HG02943 (cell line): Measurements from ENCODE around the gene CAP2.
"Not testable (repeated sequence)": the region's sequence is repeated elsewhere in the genome, so short reads cannot be mapped to it uniquely, and the experiment has no call there.

ENCODE experiments used
- ATAC-seq: cut with Tn5 transposase; IDR thresholded peaks from one replicate; pipeline ENCODE4 v1.9.1; 2021; ENCODE audit warnings: mild to moderate bottlenecking, low read depth, moderate library complexity; ENCODE audit not compliant: unreplicated experiment

Gene CAP2

DNA sequence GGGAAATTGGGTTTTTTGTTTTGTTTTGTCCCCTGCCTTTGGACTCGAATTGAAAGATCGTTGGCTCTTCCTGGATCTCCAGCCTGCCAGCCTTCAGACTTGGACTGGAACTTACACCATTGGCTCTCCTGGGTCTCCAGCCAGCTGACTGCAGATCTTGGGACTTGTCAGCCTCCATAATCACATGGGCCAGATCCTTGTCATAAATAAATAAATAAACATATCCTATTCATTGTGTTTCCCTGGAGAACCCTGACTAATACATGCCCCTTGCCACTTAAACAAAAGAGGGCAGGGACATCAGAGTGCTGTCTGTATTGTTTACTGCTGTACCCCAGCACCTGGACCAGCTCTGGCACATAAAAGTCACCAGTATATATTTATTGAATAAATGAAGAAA is 101.5 kb downstream of the CAP2 start:
- ATAC-seq = no peak

DNA sequence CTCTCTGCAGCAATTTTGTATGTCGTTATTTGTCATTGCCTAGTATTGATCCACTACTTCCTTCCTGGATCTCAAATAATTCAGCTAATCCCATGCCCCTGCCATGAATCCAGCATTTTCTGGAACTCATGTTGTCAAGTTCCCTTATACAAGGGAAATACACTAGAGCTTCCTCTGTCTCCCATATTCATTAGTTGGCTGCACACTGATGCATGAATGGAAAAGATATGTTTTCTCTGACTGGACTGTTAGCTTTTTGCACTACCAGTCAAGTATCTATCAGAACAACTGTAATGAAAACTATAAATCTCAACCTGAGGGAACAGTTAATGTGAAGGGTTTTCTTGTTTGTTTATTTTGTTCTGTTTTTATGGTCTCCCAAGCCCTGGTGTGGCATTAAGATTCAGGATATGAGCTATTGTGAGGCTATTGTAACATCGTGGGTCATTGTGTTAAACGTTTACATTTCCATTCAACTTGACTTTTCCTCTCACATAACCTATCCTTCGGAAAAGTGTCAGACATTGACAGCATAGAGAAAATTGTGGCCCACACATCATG is 104.2 kb downstream of the CAP2 start:
- ATAC-seq = no peak

DNA sequence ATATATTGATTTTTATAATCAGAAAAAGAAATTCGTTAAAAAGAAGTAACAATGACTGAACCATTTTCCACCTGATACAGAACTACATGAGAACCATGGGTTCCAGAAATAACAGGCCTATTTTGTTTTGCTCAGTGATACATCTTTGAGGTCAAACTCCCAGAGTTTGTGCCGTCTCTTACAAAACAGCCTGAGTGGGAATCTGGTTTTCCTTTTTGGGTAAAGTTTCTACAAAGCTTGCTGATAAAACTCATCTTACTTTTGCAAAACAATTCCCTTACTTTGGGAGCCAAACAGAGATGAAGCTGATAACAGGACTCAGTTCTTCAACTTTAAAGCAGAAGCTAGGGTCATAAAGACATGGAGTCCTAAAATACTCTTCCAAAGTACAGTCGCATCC is 108.0 kb downstream of the CAP2 start:
- ATAC-seq = no peak

DNA sequence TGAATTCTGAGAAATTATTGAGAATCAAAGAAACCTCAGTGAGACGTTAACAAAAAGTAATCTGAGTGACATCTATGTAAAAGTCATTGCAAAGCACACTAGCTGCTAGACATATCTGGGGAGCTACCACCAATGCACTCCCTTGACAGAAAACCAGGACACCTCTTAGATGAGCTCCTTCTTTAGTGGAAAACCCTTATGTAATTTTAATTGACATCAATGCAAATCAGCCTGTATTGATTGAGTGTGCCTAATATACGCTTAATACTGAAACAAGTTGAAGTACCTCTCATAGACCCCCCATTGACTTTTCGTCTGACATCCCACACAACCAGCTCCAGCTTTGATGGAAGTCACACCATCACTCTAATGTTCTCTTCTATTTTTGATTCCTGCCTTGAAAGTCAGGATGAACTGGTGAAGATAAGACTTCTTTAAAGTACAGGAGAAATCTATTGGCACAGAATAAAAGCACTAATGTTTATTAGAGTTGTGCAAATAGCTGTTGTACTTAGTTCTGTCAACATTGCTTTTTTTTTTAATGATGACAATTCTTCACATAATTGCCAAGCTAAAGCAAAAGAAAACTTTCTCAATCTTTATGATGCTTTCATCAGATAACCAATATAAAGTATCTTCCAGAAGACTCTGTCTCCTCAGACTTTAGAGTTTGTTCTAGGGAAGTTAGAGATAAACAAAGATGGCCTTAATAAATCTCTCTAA is 108.7 kb downstream of the CAP2 start:
- ATAC-seq = no peak

DNA sequence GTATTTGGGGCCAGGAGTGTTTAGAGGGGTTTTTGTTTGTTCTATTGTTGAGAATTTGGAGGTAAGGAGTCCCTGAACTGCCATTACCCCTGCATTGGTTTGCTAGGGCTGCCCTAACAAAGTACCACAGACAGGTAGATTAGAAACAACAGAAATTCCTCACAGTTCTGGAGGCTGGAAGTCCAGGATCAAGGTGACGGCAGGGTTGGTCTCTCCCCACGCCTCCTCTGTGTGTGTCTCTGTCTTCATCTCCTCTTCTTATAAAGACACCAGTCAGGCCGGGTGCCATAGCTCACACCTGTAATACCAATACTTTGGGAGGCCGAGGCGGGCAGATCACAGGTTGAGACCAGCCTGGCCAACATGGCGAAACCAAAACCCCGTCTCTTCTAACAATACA is 109.7 kb downstream of the CAP2 start:
- ATAC-seq = no peak

DNA sequence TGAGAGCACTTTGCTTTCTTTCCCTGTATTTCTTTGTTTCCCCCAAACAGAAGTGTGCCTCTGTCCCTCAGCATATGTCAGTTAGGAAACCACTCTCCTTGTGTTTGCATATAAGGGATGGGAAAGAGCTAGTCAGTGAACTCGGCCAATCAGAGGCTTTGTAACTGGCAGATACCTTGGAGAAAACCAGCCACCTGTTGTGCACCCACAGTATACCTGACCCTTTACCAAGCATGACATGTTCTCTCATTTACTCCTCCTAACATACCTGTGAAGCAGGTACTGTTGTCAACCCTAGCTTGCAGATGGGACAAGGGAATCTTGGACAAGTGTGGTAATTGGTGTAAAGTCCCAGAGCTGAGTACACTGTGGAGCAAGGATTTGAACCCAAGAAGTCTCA is 110.6 kb downstream of the CAP2 start:
- ATAC-seq = no peak

DNA sequence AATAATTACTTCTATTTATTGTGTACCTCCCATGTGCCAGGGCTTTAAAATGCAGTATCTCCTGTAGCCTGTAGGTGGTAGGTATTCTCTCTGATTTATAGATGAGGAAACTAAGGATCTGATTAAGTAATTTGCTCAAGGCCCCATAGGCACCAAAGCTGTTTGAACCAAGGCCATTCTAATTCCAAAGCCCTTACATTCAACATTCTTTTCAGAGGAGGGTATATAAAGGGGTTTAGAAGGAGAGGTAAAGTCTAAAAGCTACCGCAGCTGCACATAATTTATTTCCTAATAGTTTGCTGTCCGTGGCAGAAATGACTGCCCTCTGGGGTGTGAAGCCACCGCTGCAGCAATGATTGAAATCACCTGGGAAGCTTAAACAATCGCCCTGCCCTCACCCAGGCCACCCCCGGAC is 111.7 kb downstream of the CAP2 start:
- no peak for ATAC-seq

DNA sequence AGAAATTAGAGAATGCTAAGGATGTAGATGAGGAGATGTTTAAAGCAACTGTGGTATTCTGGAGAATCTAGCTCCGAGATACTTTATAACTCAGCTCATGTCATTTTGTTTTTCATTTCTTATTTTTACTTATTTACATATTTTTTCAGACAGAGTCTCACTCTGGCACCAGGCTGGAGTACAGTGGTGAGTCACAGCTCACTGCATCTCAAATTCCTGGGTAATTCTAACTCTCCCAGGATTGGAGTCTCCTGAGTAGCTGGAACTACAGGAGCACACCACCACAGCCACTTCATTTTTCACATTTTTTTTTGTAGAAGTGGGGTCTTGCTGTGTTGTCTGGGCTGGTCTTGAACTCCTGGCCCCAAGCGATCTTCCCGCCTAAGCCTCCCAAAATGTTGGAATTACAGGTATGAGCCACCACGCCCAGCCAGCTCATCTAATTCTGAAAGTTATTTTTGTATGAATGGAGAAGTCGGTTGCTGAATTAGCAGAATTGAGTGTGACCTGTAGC is 112.4 kb downstream of the CAP2 start:
- no peak for ATAC-seq

DNA sequence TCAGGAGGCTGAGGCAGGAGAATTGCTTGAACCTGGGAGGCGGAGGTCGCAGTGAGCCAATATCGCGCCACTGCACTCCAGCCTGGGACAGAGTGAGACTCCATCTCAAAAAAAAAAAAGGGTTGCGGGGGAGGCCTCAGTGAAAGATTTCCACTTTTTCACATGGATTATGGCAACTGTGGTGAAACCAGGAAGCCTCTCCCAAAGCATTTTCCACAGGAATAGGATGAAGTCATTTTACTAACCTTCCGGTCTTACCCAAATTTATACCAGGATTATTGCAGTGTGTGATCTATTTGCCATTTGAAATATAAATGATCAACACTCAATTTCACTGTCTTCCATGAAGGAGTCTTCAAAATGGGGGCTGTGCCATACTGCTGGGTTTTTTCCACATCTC is 113.1 kb downstream of the CAP2 start:
- ATAC-seq = no peak

DNA sequence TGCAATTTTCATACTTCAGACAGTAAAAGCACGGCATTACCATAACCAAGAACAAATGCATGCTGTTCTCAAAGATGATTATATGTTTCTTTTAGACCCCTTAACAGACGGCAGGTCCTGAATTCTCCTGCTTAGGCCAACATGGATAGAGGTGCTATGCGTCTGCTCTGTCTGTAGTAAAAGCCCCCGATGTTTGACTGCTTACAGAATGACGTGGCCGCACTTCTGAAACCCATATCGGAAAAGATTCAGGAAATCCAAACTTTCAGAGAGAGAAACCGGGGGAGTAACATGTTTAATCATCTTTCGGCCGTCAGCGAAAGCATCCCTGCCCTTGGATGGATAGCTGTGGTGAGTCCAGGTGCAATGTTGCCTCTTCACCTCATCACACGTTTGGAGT is 113.6 kb downstream of the CAP2 start:
- ATAC-seq = no peak

DNA sequence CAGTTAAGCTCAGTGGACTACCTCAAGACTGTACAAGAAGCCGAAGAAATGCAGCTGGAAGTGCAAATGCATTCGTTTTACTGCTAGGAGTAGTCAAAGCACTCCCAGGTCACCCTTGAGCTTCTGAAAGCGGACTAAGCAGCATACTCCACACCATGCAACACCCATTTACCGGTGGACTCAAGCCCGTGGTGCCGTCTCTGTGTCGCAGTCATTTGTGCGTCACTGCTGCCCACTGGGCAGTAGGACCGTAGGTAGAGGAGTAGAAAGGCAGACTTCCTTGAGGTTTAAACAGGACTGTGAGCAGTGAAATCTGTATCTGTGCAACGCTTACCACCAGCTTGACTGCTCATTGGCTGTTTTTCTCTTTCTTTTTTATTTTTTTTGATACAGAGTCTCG is 117.7 kb downstream of the CAP2 start:
- ATAC-seq = no peak

DNA sequence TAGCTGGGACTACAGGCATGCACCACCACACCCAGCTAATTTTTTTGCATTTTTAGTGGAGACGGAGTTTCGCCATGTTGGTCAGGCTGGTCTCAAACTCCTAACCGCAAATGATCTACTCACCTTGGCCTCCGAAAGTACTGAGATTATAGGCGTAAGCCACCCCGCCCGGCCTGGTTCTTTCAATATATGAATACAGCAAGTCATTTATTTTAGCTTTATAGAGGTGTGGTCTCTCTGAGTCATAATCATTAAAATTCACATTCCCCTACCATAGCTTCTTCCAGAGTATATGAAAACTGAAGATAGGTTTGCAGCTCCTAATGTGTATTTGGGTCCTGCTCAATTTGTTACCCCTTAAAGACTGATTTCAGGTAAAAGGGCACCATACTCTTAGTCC is 118.2 kb downstream of the CAP2 start:
- ATAC-seq = no peak

DNA sequence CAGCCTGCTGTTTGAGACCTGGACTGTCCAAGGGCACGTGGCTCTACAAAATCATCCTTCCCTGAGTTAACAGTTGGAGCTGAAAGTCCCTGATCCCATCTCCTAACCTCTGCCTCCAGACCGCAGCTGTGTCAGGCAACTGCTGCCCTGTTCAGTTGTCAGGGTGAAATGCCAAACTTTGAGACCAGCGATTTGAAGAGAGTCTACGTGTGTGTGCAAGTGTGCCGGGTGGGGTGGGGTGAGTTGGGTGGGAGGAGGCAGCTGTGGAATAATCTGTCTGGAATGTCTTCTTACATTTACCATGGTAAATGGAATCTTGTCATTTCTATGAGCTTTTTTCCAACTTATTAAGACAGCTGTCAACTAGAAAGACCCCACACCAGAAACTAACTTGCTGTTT is 125.7 kb downstream of the CAP2 start:
- no peak for ATAC-seq

DNA sequence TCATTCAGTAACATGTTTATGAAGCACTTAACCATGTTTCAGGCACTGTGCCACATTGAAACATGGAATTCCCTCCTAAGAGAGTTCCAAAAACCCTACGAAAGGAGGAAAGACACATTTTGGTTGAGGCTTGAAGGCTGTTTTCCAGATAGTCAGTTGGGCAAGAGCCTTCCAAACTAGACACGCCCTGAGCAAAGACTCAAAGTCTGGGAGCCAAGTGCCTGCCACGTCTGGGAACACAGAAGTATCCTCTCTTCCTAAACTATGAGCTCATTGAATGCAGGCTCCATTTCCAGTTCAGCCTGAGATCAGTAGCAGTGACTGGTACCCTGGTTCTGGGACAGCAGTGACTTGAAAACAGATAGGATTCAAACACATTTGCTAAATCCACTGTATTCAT is 132.2 kb downstream of the CAP2 start:
- ATAC-seq = no peak

DNA sequence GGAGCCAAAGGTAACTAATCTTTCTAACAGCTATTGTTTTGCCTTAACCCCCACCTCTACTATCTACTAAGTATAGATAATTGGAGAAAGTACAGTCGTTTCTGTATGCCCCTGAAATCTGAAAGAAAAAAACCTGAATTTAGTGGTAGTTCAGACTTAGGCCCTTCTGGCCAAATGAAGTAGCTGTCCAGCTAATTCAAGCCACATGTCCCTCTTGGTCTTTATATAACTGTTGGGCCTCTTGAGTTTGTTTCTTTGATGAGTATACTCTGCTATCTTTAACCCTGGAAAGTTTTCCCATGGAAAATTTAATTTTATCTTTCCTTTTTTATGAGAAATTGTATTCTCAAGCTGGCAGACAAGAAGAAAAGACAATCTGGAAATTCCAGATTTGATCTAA is 133.7 kb downstream of the CAP2 start:
- ATAC-seq = no peak

DNA sequence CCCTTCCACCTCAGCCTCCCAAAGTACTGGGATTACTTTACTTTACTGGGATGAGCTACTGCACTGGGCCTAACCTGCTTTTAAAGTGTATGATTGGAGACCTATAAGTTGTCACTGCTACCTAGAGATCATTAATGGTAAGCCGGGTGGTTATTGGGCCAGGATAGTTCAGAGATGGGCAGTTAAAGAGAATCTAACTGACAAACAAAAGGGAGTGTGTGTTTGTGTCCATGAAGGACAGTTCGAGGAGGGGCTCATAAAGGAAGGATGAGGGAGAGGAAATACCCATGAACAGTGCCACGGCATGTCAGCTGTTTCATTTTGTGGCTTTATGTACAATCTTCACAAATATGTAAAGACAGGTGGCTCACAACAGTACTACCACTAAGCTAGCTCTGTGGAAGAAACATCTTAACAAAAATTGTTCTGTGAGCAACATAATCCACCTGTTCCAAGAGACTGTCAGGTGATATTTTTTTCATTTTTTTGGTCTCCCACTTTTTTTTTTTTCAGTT is 137.0 kb downstream of the CAP2 start:
- ATAC-seq = no peak

DNA sequence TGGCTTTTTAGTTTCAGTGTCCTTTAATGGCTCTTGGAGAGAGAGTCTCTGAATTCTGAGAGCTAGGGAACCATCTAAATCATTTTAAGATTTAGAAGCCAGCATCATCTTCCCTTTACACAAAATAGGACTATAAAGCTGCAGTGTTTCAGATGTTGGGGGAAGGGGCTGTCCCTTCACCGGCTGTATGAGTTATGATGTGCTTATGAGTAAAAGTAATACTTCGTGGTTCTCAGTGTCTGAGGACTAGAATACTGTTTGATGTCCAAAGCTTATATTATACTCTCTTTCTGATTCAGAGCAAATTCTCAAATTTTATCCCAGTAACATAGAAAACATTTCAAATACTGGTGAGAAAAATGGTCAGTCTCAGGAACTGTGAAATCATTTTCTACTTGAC is 143.2 kb downstream of the CAP2 start:
- ATAC-seq = no peak

DNA sequence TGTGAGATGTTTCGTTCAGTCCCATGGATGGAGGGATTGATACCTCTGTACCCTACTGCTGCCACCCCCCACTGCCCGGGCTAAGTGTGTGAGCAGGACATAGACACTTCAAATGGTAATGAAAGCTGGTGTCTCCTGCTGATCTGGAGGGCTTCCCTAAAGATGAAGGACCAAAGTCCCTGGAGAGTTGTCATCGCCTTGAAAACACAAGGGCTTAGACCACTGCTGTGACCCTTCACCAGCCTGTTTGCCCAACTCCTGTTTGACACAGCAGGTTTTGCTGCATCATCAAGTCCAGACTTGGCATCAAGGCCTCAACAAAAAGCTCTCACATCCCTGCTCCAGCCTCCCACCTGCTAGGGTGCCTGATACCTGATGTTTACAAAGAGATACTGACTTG is 148.8 kb downstream of the CAP2 start:
- no peak for ATAC-seq

DNA sequence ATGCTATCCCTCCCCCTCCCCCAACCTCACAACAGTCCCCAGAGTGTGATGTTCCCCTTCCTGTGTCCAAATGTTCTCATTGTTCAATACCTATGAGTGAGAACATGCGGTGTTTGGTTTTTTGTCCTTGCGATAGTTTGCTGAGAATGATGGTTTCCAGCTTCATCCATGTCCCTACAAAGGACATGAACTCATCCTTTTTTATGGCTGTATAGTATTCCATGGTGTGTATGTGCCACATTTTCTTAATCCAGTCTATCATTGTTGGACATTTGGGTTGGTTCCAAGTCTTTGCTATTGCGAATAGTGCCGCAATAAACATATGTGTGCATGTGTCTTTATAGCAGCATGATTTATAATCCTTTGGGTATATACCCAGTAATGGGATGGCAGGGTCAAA is 152.3 kb downstream of the CAP2 start:
- ATAC-seq = not testable (repeated sequence)

DNA sequence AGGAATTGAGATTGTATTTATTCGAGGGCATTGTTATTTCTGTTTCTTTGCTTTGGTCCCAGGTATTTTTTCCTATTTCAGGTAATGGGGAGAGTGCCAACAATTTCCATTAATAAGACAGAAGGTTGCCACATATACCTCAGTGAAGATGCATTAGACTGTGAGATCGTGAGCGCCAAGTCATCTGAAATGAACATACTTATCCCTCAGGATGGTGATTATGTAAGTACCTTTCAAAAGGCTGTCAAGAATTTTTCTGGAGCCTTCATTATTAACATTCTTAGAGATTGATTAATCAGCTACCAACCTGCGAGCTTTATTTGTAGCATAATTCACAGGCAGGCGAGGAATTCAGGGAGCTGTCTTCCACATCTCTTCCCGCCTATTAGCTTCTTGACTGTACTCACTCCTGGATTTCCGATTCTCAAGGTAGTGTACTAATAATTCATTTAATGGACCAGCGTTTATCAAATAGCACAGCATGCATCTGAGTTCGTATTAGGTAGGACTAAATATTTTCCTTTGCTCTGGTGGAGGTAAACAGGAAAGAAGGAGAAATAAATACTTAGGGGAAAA is 158.1 kb downstream of the CAP2 start:
- no peak for ATAC-seq

DNA sequence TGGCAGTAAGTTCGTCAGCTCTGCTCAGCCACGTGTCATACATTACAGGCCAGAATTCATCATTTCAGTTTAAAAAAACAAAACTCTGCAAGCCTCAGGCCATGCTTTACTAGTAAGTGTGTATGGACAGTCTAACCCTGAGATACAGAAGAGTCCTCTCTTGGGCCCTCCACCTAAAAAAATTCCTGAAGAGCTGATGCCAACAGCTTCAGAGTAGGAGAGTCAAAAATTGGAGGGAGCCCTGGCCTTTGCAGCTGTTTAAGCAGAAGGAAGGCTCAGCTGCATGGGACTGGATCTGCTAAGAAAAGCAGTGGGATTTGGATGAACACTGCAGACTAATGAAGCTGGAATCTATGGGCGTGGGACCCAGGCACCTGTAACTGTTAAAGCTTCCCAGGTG is 159.5 kb downstream of the CAP2 start:
- no peak for ATAC-seq

DNA sequence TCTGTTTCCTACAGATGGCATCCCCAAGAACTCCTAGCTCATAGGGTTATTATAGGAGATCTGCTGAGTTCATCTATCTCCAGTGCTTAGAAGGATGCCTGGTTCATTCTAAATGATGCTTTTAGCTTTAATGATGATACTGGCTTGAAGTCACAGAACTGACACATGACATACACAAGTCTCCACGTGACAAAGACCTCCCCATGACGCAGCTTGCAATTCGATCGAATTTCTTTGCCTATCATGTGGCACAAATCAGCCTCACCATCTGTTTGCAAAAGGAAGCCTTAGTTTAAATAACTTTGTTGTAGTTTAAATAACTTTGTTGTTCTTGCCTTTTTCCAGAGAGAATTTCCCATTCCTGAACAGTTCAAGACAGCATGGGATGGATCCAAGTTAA is 162.6 kb downstream of the CAP2 start:
- no peak for ATAC-seq
